Ishikawa (cell line): ENCODE measurements around the gene TNS1.

Source experiments
- CEBPB ChIP-seq: IDR thresholded peaks from 2 replicates; pipeline ENCODE4 v1.6.1; 2012
- CREB1 ChIP-seq: IDR thresholded peaks from 2 replicates; pipeline ENCODE4 v1.6.1; 2012; ENCODE audit warnings: low read depth
- EGR1 ChIP-seq: IDR thresholded peaks from 2 replicates; pipeline ENCODE4 v1.6.1; 2012
- EP300 ChIP-seq: IDR thresholded peaks from 2 replicates; pipeline ENCODE4 v1.6.1; 2012; ENCODE audit warnings: borderline replicate concordance
- FOXM1 ChIP-seq: IDR thresholded peaks from 2 replicates; pipeline ENCODE4 v1.6.1; 2012; ENCODE audit warnings: low read depth, borderline replicate concordance
- NFIC ChIP-seq: IDR thresholded peaks from 2 replicates; pipeline ENCODE4 v1.6.1; 2012
- RAD21 ChIP-seq: IDR thresholded peaks from 2 replicates; pipeline ENCODE4 v1.6.1; 2012; ENCODE audit warnings: low read depth
- TAF1 ChIP-seq: IDR thresholded peaks from 2 replicates; pipeline ENCODE4 v1.6.1; 2012; ENCODE audit warnings: low read depth, mild to moderate bottlenecking
- TCF12 ChIP-seq: IDR thresholded peaks from 2 replicates; pipeline ENCODE4 v1.6.1; 2012; ENCODE audit warnings: low read depth
- TEAD4 ChIP-seq: IDR thresholded peaks from 2 replicates; pipeline ENCODE4 v1.6.1; 2012
- YY1 ChIP-seq: IDR thresholded peaks from 2 replicates; pipeline ENCODE4 v1.6.1; 2012; ENCODE audit warnings: low read depth
- ZBTB7A ChIP-seq: IDR thresholded peaks from 2 replicates; pipeline ENCODE4 v1.6.1; 2012; ENCODE audit warnings: low read depth
- TF ChIP-seq, protein P1 (sequence below): IDR thresholded peaks from 2 replicates; pipeline ENCODE4 v1.6.1; 2012
- TF ChIP-seq, protein P2 (sequence below): IDR thresholded peaks from 2 replicates; pipeline ENCODE4 v1.6.1; 2012
- TF ChIP-seq, protein P3 (sequence below): IDR thresholded peaks from 2 replicates; pipeline ENCODE4 v1.6.1; 2012; ENCODE audit warnings: low read depth, mild to moderate bottlenecking

Gene TNS1

DNA sequence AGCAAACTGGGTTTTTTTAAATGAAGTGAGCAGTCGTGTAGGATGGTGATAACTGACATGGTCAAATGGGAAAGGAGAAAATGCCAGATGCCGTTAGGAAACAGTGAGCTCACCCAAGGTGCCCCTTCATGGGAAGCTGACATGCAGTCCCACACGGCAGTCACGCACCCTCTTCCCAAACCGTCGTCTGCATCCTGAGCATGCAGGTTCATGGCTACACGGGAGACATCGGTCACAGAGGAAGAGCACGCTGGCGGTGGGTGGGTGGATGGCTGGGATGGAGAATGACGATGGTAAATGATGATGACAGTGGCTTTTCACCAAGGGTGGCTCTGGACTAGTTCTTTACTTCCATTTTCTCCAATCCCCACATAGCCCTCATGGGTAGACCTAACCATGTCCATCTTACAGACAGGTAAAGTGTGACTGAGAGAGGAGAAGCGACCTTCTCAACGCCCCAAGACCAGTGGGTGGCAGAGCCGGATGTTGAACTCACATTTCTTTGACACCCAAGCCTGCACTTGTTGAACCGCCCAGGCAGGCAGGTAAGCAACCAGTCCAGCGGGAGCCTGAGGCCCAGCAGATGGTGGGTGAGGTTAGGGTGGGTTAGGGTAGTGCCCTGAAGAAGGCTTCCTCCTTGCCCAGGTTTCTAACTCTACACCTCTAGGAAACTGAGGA, 44.5 kb downstream of the TNS1 start:
- TF ChIP-seq, protein P1, sequence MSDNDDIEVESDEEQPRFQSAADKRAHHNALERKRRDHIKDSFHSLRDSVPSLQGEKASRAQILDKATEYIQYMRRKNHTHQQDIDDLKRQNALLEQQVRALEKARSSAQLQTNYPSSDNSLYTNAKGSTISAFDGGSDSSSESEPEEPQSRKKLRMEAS: no peak
- TF ChIP-seq EGR1 (no peak), FOXM1 (no peak), RAD21 (no peak), TCF12 (no peak), EP300 (no peak), CEBPB (no peak), YY1 (no peak)
- TF ChIP-seq, protein P2, sequence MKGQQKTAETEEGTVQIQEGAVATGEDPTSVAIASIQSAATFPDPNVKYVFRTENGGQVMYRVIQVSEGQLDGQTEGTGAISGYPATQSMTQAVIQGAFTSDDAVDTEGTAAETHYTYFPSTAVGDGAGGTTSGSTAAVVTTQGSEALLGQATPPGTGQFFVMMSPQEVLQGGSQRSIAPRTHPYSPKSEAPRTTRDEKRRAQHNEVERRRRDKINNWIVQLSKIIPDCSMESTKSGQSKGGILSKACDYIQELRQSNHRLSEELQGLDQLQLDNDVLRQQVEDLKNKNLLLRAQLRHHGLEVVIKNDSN: no peak

DNA sequence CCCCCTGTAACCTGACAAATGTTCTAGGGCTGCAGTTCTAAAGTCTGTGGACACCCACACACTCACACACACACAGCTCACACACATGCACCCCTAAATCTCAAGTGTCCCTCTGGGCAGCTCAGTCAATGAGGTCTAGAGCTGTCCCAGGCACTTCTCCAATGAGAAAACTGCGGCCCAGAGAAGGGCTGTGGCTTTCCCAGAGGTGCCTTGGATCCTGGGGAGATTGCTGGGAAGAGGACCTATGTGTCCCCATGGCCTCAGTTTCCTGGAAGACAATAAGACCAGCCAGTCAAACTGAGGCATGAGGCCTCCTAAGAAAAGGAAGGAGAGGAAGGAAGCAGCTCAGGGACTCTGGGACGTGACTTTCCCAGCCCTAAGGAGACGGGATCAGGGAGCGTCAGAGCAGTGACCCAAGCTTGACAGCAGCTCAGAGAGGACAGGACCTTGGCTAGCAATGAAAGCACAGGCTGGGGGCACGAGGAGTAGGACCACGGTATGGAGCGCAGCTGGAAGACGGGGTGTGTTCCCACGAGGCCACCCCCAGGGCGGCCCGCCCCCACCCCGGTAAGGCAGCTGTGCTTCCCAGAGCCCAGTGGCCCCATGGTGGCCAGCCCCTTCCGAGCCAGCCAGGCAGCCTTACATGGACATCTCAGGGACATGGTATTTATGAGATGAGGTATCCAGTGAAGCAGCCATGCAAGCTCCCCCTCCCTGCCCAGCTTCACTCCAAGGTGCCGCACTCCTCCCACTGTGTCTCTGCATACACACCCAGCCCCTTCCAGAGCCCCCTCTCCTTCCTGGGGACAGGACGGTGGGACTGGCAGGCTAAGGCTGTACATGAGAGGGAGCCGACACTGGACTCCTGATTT, 46.0 kb downstream of the TNS1 start:
- TF ChIP-seq CREB1 (no peak), YY1 (no peak), ZBTB7A (no peak), EGR1 (no peak), NFIC (no peak), TCF12 (no peak), CEBPB (no peak), TEAD4 (no peak), RAD21 (no peak), EP300 (no peak), TAF1 (no peak), FOXM1 (no peak)
- TF ChIP-seq, protein P3, sequence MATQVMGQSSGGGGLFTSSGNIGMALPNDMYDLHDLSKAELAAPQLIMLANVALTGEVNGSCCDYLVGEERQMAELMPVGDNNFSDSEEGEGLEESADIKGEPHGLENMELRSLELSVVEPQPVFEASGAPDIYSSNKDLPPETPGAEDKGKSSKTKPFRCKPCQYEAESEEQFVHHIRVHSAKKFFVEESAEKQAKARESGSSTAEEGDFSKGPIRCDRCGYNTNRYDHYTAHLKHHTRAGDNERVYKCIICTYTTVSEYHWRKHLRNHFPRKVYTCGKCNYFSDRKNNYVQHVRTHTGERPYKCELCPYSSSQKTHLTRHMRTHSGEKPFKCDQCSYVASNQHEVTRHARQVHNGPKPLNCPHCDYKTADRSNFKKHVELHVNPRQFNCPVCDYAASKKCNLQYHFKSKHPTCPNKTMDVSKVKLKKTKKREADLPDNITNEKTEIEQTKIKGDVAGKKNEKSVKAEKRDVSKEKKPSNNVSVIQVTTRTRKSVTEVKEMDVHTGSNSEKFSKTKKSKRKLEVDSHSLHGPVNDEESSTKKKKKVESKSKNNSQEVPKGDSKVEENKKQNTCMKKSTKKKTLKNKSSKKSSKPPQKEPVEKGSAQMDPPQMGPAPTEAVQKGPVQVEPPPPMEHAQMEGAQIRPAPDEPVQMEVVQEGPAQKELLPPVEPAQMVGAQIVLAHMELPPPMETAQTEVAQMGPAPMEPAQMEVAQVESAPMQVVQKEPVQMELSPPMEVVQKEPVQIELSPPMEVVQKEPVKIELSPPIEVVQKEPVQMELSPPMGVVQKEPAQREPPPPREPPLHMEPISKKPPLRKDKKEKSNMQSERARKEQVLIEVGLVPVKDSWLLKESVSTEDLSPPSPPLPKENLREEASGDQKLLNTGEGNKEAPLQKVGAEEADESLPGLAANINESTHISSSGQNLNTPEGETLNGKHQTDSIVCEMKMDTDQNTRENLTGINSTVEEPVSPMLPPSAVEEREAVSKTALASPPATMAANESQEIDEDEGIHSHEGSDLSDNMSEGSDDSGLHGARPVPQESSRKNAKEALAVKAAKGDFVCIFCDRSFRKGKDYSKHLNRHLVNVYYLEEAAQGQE: no peak
- TF ChIP-seq, protein P1: no peak
- TF ChIP-seq, protein P2: no peak

DNA sequence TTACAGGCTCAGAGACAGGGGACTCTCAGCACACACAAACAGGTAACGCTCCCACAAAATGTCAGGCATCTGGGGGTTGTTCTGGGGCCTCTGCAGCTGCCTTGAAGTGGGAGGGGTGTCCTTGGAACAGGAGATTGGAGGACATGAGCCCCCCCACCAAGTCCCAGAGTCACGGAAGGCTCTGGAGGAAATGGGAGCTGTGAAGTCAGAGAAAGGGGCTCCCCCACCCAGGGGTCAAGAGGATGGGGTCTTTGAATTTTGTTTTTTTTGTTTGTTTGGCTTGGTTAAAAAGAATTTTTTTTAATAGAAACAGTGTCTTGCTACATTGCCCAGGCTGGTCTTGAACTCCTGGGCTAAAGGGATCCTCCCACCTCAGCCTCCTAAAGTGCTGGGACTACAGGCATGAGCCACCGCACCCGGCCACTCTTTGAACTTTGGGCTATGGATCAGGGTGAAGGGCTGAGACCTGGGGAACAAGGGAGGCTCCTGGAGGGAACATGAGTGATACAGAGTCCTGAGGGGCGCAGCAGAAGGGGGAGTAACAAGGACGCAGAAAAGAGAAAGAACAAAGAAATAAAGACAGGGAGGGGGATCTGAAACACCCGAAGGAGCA, 46.8 kb downstream of the TNS1 start:
- TF ChIP-seq, protein P3: no peak
- TF ChIP-seq EGR1: no peak
- no peak for TF ChIP-seq TAF1
- TF ChIP-seq CREB1: no peak
- TF ChIP-seq TEAD4: no peak
- no peak for TF ChIP-seq RAD21
- TF ChIP-seq TCF12: no peak
- TF ChIP-seq CEBPB: no peak
- TF ChIP-seq YY1: no peak
- no peak for TF ChIP-seq ZBTB7A
- TF ChIP-seq EP300: no peak
- TF ChIP-seq FOXM1: no peak
- no peak for TF ChIP-seq NFIC

DNA sequence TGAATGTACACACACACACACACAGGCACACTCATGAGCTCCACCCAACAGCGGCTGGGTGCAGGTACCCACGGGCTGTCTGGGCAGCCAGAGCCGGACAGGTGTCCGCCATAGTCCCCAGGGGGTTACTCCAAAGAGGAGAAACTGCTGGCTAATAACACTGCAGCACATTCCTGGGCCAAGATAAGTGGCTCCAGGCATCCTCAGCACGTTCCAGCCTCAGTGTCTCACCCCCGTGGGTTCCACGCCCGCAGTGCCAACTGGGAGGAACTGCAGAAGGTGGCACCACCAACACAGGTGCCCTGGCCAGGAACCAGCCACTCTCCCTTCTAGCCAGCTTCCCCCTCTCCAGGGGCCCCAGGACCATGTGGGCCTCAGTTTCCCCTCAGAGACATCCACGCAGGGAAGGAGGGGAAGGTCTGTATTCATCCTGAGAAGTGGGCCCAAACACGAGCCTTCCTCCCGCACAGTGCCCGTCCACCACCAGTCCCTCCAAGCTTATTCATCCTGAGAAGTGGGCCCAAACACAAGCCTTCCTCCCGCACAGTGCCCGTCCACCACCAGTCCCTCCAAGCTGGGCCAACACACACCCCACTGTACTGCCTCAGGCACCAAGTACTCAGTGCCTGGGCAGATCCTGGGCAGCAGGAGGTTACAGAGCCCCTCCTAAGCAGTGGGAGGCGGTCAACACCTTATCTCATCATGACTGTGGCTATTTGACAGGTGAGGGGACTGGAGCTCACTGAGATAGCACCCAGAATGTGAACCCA, 47.6 kb downstream of the TNS1 start:
- TF ChIP-seq EGR1 (no peak), CEBPB (no peak), FOXM1 (no peak), NFIC (no peak), CREB1 (no peak), RAD21 (no peak), YY1 (no peak), ZBTB7A (no peak), TAF1 (no peak), EP300 (no peak), TCF12 (no peak), TEAD4 (no peak)
- TF ChIP-seq, protein P1: no peak
- TF ChIP-seq, protein P3: no peak
- TF ChIP-seq, protein P2: no peak
